ENCODE results near the gene BANP. TPM values are rescaled to one million over a fixed set of nuclear protein-coding genes. Genes with fewer than 3 reads are reported as not detected.

BANP gene
- total RNA-seq, 1 experiment from 2014 or later = 37.2 TPM

DNA sequence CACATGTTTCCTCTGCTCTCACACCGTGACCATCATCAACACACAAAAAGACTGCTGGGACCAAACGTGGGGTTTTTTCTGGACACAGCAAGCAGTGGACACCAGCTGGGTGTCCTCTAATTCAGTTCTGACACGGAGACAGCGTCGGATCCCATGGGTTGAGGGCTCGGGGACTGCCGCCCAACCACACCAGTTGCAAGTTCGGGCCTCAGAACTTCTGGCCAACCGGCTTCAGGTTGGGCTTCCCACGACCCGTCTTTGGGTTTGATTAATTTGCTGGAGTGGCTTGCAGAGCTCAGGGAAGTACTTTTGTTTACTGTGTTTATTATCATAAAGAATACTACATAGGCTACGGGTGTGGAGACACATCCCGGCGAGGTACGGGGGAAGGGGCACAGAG, 97.8 kb downstream of the BANP start:
- POLR2A ChIA-PET = no interaction called here
- Histone ChIP-seq H3K27me3 (ENCODE audit: insufficient read depth, low read length) (no peaks in the 10 kb centered on the region), H3K27ac (ENCODE audit: low read depth, low read length) (no peak overlapping the region), H3K9ac (ENCODE audit: low read length) (no peak overlapping the region), H3K9me2 (ENCODE audit: insufficient read depth) (no peaks in the 10 kb centered on the region), H3K9me3 (ENCODE audit: control insufficient read depth in 1 of 2, insufficient read depth in 1 of 2, low read depth in 1 of 2, low read length in 2 of 2) (no peaks in the 10 kb centered on the region; a peak in 1 of 4 replicates), H3K79me2 (ENCODE audit: insufficient read depth, low read length) (no peaks in the 10 kb centered on the region), H3K4me3 (replicated peaks in 1 of 2; ENCODE audit: low read depth in 1 of 2, low read length in 2 of 2) (no peak overlapping the region), H4K20me1 (ENCODE audit: insufficient read depth) (no peaks in the 10 kb centered on the region), H3K36me3 (ENCODE audit: control insufficient read depth in 1 of 2, insufficient read depth in 2 of 2, low read length in 2 of 2) (peaks cover 0 to 10% of the 10 kb centered on the region in 2 experiments; a peak in 2 of 4 replicates), H2AFZ (ENCODE audit: low read depth, low read length, poor library complexity, severe bottlenecking) (no peak overlapping the region), H3K4me2 (ENCODE audit: low read length) (no peak overlapping the region), H3K4me1 (ENCODE audit: control insufficient read depth in 1 of 2, insufficient read depth in 2 of 2, low read length in 2 of 2) (no peaks in the 10 kb centered on the region)
- CTCF ChIA-PET = no interaction called here
- ATAC-seq (no peak), DNase-seq (ENCODE audit: low read depth, low spot score) (no peak)
- RAD21 ChIA-PET (ENCODE audit: low non-redundant PET in 1 of 2, low total read pairs in 2 of 2, uncharacterized antibody in 2 of 2, unreplicated experiment in 2 of 2) = no interaction called here
- BruUV-seq (replicated peaks) = no TSS peak
- no peak for TF ChIP-seq SIN3A (IDR thresholded peaks at IDR 0.05; ENCODE audit: low read depth)
- TF ChIP-seq EGR1 (IDR thresholded peaks at IDR 0.05; ENCODE audit: low read depth) = no peak
- TF ChIP-seq, protein P1, sequence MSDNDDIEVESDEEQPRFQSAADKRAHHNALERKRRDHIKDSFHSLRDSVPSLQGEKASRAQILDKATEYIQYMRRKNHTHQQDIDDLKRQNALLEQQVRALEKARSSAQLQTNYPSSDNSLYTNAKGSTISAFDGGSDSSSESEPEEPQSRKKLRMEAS (IDR thresholded peaks at IDR 0.05) = no peak
- no peak for TF ChIP-seq POLR2A (IDR thresholded peaks at IDR 0.05; ENCODE audit: borderline replicate concordance, extremely low read depth, insufficient read depth, insufficient read length)
- TF ChIP-seq, protein P2, sequence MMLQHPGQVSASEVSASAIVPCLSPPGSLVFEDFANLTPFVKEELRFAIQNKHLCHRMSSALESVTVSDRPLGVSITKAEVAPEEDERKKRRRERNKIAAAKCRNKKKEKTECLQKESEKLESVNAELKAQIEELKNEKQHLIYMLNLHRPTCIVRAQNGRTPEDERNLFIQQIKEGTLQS (IDR thresholded peaks at IDR 0.05) = no peak
- no peak for TF ChIP-seq TCF7L2 (IDR thresholded peaks at IDR 0.05; ENCODE audit: borderline replicate concordance, extremely low read depth, insufficient read depth, insufficient read length)
- no peak for TF ChIP-seq CEBPB (IDR thresholded peaks at IDR 0.05; ENCODE audit: low read depth)
- no peak for TF ChIP-seq ZNF274 (IDR thresholded peaks at IDR 0.05; ENCODE audit: low read depth, low read length)
- TF ChIP-seq, protein P3, sequence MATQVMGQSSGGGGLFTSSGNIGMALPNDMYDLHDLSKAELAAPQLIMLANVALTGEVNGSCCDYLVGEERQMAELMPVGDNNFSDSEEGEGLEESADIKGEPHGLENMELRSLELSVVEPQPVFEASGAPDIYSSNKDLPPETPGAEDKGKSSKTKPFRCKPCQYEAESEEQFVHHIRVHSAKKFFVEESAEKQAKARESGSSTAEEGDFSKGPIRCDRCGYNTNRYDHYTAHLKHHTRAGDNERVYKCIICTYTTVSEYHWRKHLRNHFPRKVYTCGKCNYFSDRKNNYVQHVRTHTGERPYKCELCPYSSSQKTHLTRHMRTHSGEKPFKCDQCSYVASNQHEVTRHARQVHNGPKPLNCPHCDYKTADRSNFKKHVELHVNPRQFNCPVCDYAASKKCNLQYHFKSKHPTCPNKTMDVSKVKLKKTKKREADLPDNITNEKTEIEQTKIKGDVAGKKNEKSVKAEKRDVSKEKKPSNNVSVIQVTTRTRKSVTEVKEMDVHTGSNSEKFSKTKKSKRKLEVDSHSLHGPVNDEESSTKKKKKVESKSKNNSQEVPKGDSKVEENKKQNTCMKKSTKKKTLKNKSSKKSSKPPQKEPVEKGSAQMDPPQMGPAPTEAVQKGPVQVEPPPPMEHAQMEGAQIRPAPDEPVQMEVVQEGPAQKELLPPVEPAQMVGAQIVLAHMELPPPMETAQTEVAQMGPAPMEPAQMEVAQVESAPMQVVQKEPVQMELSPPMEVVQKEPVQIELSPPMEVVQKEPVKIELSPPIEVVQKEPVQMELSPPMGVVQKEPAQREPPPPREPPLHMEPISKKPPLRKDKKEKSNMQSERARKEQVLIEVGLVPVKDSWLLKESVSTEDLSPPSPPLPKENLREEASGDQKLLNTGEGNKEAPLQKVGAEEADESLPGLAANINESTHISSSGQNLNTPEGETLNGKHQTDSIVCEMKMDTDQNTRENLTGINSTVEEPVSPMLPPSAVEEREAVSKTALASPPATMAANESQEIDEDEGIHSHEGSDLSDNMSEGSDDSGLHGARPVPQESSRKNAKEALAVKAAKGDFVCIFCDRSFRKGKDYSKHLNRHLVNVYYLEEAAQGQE (IDR thresholded peaks at IDR 0.05; ENCODE audit: low read depth) = no peak
- TF ChIP-seq ZFX (IDR thresholded peaks at IDR 0.05) = no peak
- intact Hi-C loops (cut with micrococcal nuclease) = no loop called here

Data from HCT116 (cell line).